ENCODE results near the gene MYT1. TPM values are rescaled to one million over a fixed set of nuclear protein-coding genes. Genes with fewer than 3 reads are reported as not detected.

Gene MYT1
- total RNA-seq, 2 donors from 2014 or later = 0.19 to 0.22 TPM

DNA sequence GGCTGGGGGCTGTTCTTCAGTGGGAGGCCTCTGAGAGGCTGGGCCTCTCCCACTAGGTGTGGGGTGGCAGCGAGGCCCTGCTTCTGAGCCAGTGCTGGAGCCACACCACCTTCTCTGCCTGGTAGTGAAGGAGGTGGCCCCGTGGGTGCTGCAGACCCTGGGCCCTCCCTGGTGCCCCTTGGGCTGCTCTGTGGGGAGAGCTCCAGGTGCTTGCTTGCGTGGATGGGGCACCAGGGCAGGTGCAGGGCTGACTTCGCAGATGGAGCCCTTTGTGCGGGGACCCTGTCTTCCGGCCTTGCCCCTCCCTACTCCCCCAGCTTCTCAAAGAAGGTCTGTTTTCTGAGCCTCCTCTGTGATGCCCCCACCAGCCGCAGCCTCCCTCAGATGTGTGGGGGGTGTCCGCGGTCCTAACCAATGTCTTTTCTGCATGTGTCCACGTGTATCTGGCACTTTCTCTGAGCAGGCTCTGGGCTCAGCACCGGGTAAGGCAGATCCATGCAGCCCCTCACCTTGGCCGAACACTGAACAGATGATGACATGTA, 17.2 kb upstream of the MYT1 start:
- TF ChIP-seq, protein P1, sequence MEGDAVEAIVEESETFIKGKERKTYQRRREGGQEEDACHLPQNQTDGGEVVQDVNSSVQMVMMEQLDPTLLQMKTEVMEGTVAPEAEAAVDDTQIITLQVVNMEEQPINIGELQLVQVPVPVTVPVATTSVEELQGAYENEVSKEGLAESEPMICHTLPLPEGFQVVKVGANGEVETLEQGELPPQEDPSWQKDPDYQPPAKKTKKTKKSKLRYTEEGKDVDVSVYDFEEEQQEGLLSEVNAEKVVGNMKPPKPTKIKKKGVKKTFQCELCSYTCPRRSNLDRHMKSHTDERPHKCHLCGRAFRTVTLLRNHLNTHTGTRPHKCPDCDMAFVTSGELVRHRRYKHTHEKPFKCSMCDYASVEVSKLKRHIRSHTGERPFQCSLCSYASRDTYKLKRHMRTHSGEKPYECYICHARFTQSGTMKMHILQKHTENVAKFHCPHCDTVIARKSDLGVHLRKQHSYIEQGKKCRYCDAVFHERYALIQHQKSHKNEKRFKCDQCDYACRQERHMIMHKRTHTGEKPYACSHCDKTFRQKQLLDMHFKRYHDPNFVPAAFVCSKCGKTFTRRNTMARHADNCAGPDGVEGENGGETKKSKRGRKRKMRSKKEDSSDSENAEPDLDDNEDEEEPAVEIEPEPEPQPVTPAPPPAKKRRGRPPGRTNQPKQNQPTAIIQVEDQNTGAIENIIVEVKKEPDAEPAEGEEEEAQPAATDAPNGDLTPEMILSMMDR (IDR thresholded peaks at IDR 0.05) = no peak
- no peaks in the 10 kb centered on the region for H3K36me3 ChIP-seq
- no peaks in the 10 kb centered on the region for H3K4me1 ChIP-seq
- no peak for DNase-seq
- no peak overlapping the region for H3K27ac ChIP-seq
- no peak overlapping the region for H3K4me3 ChIP-seq
- H3K27me3 ChIP-seq = no peaks in the 10 kb centered on the region
- intact Hi-C loops (cut with DNase I) = no loop called here
- no peak overlapping the region for H3K9ac ChIP-seq (ENCODE audit: low read depth in 2 of 2, low read length in 2 of 2)
- H3K9me3 ChIP-seq = no peaks in the 10 kb centered on the region

DNA sequence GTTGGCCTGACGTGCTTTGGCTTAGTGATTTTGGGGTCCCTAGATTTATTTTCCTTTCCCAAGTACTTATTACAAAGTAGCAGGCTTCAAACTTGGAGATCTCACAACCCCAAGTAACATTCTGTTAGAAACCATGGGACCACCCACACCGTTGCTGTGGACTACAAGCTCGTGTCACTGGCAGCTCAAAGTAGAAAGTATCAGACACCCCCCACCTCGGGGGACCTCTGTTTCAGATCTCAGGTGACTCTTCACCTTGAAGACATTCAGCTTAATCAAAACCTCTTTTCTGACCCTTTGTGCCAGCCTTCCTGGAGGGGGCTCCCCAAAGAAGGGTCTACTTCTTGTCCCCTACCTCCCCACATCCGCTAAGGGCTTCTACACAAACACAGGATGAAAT, 15.7 kb upstream of the MYT1 start:
- Histone ChIP-seq H3K4me1 (no peaks in the 10 kb centered on the region), H3K9ac (ENCODE audit: low read depth in 2 of 2, low read length in 2 of 2) (no peak overlapping the region), H3K9me3 (no peaks in the 10 kb centered on the region), H3K36me3 (no peaks in the 10 kb centered on the region), H3K27me3 (no peaks in the 10 kb centered on the region), H3K27ac (no peak overlapping the region), H3K4me3 (no peak overlapping the region)
- TF ChIP-seq, protein P1 (IDR thresholded peaks at IDR 0.05) = no peak
- DNase-seq = no peak
- intact Hi-C loops (cut with DNase I) = no loop called here

DNA sequence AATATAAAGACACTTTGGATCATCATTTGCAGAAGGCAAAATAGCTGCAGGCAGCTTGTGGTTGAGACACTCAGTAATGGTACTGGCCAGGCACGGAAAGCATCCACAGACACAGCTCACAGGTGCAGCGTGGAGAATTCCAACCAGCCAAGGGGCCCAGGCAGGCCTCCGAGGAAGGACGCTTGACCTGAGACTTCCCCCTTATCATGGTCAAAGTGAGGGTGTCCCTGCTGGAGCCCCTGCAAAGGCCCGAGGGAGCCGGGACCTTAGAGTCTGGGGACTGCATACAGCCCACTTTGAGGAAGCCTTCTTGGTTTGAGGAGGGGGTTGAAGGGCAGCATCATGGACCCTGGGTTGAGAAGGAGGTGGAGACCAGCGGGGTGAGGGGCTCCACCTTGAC, 15.1 kb upstream of the MYT1 start:
- TF ChIP-seq, protein P1 (IDR thresholded peaks at IDR 0.05) = no peak
- H3K9ac ChIP-seq (ENCODE audit: low read depth in 2 of 2, low read length in 2 of 2) = no peak overlapping the region
- H3K27me3 ChIP-seq = no peaks in the 10 kb centered on the region
- no peak for DNase-seq
- H3K4me3 ChIP-seq = no peak overlapping the region
- no peak overlapping the region for H3K27ac ChIP-seq
- intact Hi-C loops (cut with DNase I) = no loop called here
- H3K4me1 ChIP-seq = no peaks in the 10 kb centered on the region
- H3K9me3 ChIP-seq = no peaks in the 10 kb centered on the region
- H3K36me3 ChIP-seq = no peaks in the 10 kb centered on the region

DNA sequence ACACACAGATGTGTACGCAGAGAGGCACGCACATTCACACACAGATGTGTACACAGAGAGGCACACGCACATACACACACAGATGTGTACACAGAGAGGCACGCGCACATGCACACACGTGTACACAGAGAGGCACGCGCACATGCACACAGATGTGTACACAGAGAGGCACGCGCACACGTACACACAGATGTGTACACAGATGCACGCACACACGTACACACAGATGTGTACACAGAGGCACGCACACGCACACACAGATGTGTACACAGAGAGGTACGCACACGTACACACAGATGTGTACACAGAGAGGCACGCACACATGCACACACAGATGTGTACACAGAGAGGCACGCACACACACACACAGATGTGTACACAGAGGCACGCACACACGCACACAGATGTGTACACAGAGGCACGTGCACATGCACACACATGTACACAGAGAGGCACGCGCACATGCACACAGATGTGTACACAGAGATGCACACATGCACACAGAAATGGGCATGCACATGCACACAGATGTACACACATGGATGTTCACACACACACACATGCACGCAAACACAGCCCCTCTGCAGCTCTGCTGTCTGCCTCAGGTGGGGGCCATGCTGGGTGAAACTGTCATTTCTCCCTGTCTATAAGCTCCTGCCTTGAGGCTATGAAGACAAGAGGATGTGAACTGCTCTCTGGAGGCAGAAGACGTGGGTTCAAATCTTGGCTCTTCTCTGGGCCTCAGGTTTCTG, 14.3 kb upstream of the MYT1 start:
- no peak for DNase-seq
- TF ChIP-seq, protein P1 (IDR thresholded peaks at IDR 0.05) = no peak
- intact Hi-C loops (cut with DNase I) = no loop called here
- Histone ChIP-seq H3K9me3 (no peaks in the 10 kb centered on the region), H3K4me1 (no peaks in the 10 kb centered on the region), H3K36me3 (no peaks in the 10 kb centered on the region), H3K27me3 (no peaks in the 10 kb centered on the region), H3K4me3 (no peak overlapping the region), H3K9ac (ENCODE audit: low read depth in 2 of 2, low read length in 2 of 2) (no peak overlapping the region), H3K27ac (no peak overlapping the region)

DNA sequence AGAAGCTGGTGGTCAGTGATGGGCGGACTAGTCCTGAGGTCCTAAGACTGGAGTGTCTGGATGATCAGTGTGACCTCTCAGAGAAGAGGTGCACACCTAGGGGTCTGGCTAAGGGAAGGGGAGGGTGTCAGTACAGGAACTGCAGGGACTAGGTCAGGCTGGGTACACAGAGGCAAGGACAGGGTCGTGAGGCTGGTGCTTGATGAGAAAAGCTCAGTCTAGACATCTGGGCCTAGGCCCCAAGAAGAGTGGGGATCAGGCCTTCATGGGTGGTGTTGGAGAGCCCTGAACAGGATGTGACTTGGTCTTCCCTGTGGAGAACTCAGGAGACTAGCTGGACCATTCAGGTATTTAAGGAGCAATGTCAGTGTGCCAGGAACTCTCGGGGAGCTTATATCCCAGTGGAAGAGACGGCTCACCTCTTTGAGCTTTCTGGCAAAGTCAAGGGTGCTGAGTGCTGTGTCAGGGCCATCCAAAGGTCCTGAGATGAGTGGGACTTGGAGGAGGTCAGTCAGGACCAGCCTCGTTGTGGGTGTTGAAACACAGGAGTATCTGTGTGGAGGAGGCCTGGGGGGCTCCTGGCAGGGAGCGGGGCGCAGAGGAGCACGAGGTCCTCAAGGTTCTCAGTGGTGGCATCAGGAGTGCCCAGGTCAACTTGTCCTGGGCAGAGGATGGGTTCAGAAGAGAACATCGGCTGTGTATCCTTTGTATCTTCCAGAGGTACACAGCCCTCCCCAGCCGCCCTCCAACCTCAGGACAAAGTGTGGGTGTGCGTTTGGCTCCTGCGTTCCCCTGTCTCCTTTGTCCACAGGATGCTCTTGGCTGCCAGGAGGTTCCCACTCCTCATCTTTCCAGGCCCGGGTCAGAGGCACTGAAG, 13.3 kb upstream of the MYT1 start:
- no peak overlapping the region for H3K4me3 ChIP-seq
- intact Hi-C loops (cut with DNase I) = no loop called here
- H3K9me3 ChIP-seq = no peaks in the 10 kb centered on the region
- no peak overlapping the region for H3K27ac ChIP-seq
- TF ChIP-seq, protein P1 (IDR thresholded peaks at IDR 0.05) = no peak
- H3K9ac ChIP-seq (ENCODE audit: low read depth in 2 of 2, low read length in 2 of 2) = no peak overlapping the region
- no peak for DNase-seq
- no peaks in the 10 kb centered on the region for H3K36me3 ChIP-seq
- H3K27me3 ChIP-seq = no peaks in the 10 kb centered on the region
- no peaks in the 10 kb centered on the region for H3K4me1 ChIP-seq

All from colonic mucosa (tissue), 4 donors.